A673 (cell line): Measurements from ENCODE around the gene WWC1. TPM values are rescaled to one million over a fixed set of nuclear protein-coding genes. Genes with fewer than 3 reads are reported as not detected.

ENCODE experiments used
- BruUV-seq: library from RNA; stranded (reverse); fragments of 400-500 nt; replicated peaks from 2 replicates; lab custom pipeline; 2021; lab: Mats Ljungman, UMichigan
- CTCF ChIA-PET: fragments of 300-600 bp; sonication (Branson Sonifier 250); formaldehyde crosslinking; loops from one replicate; lab custom pipeline; 2022; ENCODE audit warnings: antibody characterized with exemption; lab: Charles Lee
- POLR2A ChIA-PET: fragments of 300-600 bp; sonication (Branson Sonifier 250); formaldehyde crosslinking; loops from one replicate; lab custom pipeline; 2022; ENCODE audit warnings: antibody characterized with exemption; ENCODE audit not compliant: low non-redundant PET; lab: Charles Lee
- DNase-seq: peaks from one replicate; pipeline ENCODE4 v3.0.0-alpha.2; 2015; ENCODE audit warnings: low spot score
- H3K27ac ChIP-seq: fragments of 200-600 bp; sonication (generic); 2 replicates; pipeline ENCODE4 v1.5.1; 2016; ENCODE audit warnings: mixed run types, low read depth, mild to moderate bottlenecking, mixed read lengths, antibody characterized with exemption, low read length; ENCODE audit not compliant: poor library complexity, severe bottlenecking
- H3K27me3 ChIP-seq: fragments of 200-600 bp; sonication (generic); replicated peaks from 2 replicates; pipeline ENCODE4 v1.6.1; 2017; ENCODE audit warnings: mixed run types, low read depth, mild to moderate bottlenecking, mixed read lengths, antibody characterized with exemption, low read length; ENCODE audit not compliant: insufficient read depth, poor library complexity
- H3K36me3 ChIP-seq: fragments of 200-600 bp; sonication (generic); 2 replicates; pipeline ENCODE4 v1.6.1; 2016; ENCODE audit warnings: mixed run types, mild to moderate bottlenecking, mixed read lengths, antibody characterized with exemption, low read length; ENCODE audit not compliant: insufficient read depth, poor library complexity, severe bottlenecking
- H3K4me1 ChIP-seq: fragments of 200-600 bp; sonication (generic); 2 replicates; pipeline ENCODE4 v1.6.1; 2017; ENCODE audit warnings: mixed run types, mild to moderate bottlenecking, mixed read lengths, antibody characterized with exemption, low read length; ENCODE audit not compliant: insufficient read depth, poor library complexity, severe bottlenecking
- H3K4me3 ChIP-seq: fragments of 200-600 bp; sonication (generic); 2 replicates; pipeline ENCODE4 v1.5.1; 2016; ENCODE audit warnings: low read depth, mixed run types, mild to moderate bottlenecking, mixed read lengths, low read length; ENCODE audit not compliant: poor library complexity, severe bottlenecking
- H3K9me3 ChIP-seq: fragments of 200-600 bp; sonication (generic); 2 replicates; pipeline ENCODE4 v1.6.1; 2016; ENCODE audit warnings: mixed run types, low read depth, mild to moderate bottlenecking, mixed read lengths, antibody characterized with exemption, low read length; ENCODE audit not compliant: poor library complexity, severe bottlenecking
- EZH2 ChIP-seq: fragments of 200-600 bp; sonication (generic); IDR thresholded peaks from 2 replicates; pipeline ENCODE4 v1.6.1; 2017; ENCODE audit warnings: borderline replicate concordance, low read depth, mild to moderate bottlenecking, mixed read lengths, antibody characterized with exemption, low read length; ENCODE audit not compliant: poor library complexity, severe bottlenecking
- intact Hi-C: fragments of 100-400 bp; cut with micrococcal nuclease; formaldehyde crosslinking; loops from one replicate; pipeline ENCODE4 v1.10.0; 2022; ENCODE audit not compliant: unreplicated experiment
- total RNA-seq: library from RNA; stranded (reverse); gene quantifications from 2 replicates; pipeline ENCODE4 v1.2.3, GENCODE V29; 2021
- TF ChIP-seq, protein P1 (sequence below): fragments of 300-800, 200-600 bp; sonication (generic); conservative IDR thresholded peaks from 2 replicates; pipeline ENCODE4 v1.5.1; 2017; ENCODE audit warnings: low read depth, mild to moderate bottlenecking, antibody characterized with exemption, low read length, moderate library complexity, mixed read lengths

WWC1 gene
- total RNA-seq, 1 experiment from 2014 or later, result 8.8 TPM

DNA sequence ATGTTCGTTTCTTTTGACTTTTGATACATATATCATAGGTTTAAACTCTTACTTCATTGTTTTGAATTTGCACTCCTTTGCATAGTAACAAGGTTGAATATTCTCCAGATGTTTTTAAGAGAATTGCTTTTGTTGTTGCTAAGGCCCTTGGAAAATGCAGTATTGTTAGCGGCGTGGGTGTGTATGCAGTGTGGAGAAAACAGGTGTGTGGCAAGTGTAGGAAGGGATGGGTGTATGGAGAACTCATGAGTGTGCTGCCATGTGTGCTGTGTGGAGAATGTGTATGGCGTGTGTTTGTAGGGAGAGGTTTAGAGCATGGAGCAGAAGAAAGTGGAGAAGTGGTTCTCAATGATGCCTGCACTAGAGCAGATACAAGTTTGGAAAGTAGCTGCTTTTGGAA, 87.3 kb downstream of the WWC1 start:
- no peaks in the 10 kb centered on the region for H3K4me1 ChIP-seq
- no TSS peak for BruUV-seq
- H3K27ac ChIP-seq, result no peak overlapping the region
- no peaks in the 10 kb centered on the region for H3K9me3 ChIP-seq
- intact Hi-C loops, result no loop called here
- no peak overlapping the region for H3K4me3 ChIP-seq
- CTCF ChIA-PET, result no interaction called here
- H3K27me3 ChIP-seq, result no peaks in the 10 kb centered on the region
- TF ChIP-seq, protein P1, sequence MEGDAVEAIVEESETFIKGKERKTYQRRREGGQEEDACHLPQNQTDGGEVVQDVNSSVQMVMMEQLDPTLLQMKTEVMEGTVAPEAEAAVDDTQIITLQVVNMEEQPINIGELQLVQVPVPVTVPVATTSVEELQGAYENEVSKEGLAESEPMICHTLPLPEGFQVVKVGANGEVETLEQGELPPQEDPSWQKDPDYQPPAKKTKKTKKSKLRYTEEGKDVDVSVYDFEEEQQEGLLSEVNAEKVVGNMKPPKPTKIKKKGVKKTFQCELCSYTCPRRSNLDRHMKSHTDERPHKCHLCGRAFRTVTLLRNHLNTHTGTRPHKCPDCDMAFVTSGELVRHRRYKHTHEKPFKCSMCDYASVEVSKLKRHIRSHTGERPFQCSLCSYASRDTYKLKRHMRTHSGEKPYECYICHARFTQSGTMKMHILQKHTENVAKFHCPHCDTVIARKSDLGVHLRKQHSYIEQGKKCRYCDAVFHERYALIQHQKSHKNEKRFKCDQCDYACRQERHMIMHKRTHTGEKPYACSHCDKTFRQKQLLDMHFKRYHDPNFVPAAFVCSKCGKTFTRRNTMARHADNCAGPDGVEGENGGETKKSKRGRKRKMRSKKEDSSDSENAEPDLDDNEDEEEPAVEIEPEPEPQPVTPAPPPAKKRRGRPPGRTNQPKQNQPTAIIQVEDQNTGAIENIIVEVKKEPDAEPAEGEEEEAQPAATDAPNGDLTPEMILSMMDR, result no peak
- TF ChIP-seq EZH2, result no peak
- POLR2A ChIA-PET, result no interaction called here
- H3K36me3 ChIP-seq, result no peaks in the 10 kb centered on the region
- no peak for DNase-seq

DNA sequence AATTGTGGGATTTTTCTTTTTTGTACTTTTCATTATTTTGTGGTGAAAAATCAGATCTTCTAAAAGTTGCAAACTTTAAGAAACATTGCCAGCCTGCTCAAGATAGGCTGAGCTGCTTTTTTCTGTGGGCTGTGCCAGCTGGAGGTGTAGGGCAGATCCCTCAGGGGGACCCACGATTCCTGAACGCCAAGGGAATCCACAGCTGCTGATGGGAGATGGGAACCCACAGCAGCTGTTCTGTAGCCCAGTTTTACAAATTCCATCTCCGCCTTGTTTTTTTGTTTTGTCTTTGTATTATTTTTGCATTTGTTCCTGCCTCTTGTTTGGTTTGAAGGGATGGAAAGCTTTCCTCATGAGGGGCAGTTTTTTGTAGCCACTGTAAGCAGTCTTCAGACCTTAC, 91.0 kb downstream of the WWC1 start:
- Histone ChIP-seq H3K9me3 (no peaks in the 10 kb centered on the region), H3K27ac (no peak overlapping the region), H3K4me1 (no peaks in the 10 kb centered on the region), H3K27me3 (no peaks in the 10 kb centered on the region), H3K36me3 (no peaks in the 10 kb centered on the region), H3K4me3 (no peak overlapping the region)
- TF ChIP-seq EZH2, result no peak
- TF ChIP-seq, protein P1, result no peak
- DNase-seq, result no peak
- intact Hi-C loops, result no loop called here
- no TSS peak for BruUV-seq
- ChIA-PET POLR2A (no interaction called here), CTCF (no interaction called here)

DNA sequence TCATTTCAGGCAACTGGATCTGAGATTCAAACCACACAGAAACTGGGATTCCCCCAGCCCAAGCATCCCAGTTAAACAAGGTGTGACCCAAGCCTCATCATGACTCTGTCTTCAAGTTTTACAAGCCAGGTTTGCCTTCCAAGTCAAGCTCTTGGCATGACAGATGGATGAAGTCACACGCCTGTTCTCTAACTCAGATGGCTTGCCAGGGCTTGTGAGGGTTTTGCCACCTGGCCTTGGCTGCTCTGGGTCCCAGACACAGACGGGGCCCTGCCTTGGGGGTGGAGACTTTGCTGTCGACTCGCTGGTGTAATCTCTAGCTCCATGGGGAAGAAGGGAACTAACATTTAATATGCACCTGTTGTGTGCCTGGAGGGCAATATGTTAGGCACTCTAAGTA, 99.0 kb downstream of the WWC1 start:
- Histone ChIP-seq H3K4me3 (no peak overlapping the region), H3K36me3 (no peaks in the 10 kb centered on the region), H3K27me3 (no peaks in the 10 kb centered on the region), H3K4me1 (no peaks in the 10 kb centered on the region), H3K27ac (no peak overlapping the region), H3K9me3 (no peaks in the 10 kb centered on the region)
- POLR2A ChIA-PET, result no interaction called here
- TF ChIP-seq, protein P1, result no peak
- no peak for TF ChIP-seq EZH2
- BruUV-seq, result no TSS peak
- CTCF ChIA-PET, result no interaction called here
- intact Hi-C loops, result no loop called here
- DNase-seq, result no peak
